GM21390 (cell line): Measurements from ENCODE around the gene CYP2W1.
"Not testable (repeated sequence)": the region's sequence is repeated elsewhere in the genome, so short reads cannot be mapped to it uniquely, and the experiment has no call there.

Experiments
- ATAC-seq: cut with Tn5 transposase; IDR thresholded peaks from one replicate; pipeline ENCODE4 v1.9.1; 2021; ENCODE audit not compliant: unreplicated experiment

Gene CYP2W1

DNA sequence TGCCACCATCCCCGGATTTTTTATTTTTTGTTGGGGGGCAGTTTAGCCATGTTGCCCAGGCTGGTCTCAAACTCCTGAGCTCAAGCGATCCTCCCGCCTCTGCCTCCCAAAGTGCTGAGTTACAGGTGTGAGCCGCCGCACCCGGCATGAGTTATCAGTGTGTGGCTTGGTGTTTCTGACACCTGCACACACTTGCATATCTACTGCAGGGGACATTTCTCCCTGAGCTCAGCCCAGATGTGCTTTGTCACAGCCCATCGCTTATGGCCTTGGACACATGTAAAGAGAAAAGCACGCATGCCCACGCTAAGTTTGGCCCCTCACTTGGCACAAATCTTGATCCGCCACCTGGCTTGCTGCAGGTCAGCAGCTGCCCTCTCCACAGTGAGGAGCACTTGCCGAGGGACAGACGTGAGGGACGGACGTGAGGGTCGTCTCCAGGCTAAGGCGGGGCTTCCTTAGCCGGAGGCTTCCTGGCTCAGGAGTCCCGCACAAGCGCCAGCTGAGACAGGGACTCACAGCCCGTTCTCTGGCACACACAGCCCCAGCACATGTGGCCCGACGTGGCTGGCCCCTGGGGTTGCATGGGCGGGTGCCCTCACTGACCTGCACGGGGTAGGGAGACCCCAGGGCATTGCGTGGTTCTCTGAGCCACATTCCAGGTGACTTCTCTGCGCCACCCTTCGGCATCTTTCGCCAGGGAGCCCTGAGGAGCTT is 11.8 kb downstream of the CYP2W1 start:
- ATAC-seq = no peak

DNA sequence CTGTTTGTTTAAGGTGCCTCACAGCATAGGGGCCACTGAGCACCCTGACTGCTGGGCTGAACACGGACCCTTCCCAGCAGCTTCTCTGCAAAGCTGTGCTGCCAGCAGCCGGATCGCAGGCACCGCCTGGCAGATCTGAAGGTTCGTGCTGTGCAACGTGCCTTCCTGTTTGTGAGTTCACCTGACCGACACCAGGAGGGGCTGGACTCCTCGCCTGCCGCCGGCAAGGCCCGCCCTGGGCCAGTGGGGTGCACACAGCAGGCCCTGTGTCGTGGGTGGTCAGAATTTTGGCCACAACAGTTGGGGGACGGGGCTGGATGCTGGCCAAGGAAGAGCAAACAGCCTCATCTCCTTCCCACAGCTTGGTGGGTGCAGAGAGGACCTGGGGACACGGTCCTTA is 12.6 kb downstream of the CYP2W1 start:
- no peak for ATAC-seq

GRCh38 chr7:996079-996872 is 13.3 kb downstream of the CYP2W1 start:
- no peak for ATAC-seq

GRCh38 chr7:997404-998395 is 14.7 kb downstream of the CYP2W1 start:
- no peak for ATAC-seq

DNA sequence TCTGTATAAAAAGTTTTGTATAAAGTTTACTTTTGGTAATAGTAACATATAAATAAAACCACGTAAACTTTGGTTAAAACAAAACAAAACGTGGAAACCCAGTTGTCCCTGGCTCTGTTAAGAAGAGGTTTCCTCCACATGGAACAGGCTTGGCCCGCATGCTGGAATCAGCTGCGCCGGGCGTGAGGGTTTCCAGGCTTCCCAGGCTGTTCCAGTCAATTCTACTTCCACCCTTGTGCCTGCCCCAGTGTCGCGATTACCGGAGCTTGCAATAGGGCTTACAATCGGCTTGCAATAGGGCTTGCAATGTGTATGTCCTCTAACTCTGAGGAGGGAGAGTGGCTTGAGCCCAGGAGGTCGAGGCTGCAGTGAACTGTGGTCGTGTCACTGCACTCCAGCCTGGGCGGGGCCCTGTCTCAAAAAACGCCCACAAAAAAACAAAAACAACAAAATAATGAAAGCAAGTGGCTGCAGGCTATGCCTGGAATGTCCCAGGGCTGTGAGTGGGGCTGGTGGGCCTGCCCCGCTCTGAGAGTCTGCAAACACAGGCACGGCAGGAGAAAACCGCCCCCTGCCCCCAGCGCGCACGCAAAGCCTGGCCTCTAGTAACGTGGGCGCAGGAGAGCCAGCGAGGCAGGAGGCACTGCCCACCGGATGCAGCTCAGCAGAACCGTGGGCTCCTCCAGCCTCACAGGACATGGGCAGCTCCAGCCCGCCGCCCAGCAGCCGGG is 16.3 kb downstream of the CYP2W1 start:
- no peak for ATAC-seq

DNA sequence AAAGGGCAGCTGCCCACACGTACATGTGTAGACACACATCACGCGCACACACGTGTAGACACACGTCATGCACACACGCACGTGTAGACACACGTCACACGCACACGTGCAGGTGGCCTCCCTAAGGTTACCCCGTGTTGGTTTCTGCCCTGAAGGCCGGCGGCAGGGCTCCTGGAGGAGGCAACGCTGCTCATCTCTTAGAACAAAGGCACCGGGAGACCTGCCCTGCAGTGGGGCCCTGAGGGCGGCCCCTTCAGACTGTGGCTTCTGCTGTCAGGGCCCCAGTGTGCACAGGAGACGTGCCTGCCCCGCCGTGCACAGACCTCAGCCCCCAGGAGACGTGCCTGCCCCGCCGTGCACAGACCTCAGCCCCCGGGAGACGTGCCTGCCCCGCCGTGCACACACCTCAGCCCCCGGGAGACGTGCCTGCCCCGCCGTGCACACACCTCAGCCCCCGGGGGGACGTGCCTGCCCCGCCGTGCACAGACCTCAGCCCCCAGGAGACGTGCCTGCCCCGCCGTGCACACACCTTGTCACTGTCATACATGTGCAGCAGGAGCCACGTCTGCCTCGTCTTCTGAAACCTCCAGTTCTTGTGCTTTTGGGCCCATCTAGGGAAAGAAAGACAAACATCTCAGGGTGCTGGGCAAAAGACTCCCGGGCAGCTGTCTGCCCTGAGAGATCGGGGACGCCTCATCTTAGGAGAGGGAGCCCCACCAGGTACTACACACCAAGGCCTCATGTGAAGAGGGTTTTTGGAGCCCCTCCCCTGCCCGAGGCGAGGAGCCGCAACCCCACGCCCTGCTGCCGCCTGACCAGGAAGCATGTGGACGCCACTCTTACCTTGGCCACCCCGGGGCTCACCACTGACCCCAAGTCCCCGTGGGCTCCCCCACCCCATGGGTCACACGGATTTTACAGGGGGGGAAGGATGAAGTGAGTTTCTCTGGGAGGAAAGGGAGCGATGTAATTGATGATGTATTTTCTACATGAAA is 17.3 kb downstream of the CYP2W1 start:
- ATAC-seq = no peak

DNA sequence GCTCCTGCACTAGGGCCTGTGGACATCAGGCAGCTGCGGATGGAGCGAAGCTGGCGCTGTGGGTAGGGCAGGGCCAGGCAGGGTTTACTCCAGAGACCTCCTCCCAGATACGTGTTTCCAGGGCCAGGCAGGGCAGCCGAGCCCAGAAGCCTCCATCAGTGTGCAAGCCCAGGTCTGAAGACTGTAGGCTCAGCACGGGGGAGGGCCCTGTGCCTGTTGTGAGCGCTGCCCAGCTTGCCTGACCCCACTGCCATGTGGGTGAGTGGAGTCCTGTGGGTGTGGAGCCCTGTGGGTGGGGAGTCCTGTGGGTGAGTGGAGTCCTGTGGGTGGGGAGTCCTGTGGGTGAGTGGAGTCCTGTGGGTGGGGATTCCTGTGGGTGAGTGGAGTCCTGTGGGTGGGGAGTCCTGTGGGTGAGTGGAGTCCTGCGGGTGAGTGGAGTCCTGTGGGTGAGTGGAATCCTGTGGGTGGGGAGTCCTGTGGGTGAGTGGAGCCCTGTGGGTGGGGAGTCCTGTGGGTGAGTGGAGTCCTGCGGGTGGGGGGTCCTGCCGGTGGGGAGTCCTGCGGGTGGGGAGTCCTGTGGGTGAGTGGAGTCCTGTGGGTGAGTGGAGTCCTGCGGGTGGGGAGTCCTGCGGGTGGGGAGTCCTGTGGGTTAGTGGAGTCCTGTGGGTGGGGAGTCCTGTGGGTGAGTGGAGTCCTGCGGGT is 18.2 kb downstream of the CYP2W1 start:
- ATAC-seq = not testable (repeated sequence)

DNA sequence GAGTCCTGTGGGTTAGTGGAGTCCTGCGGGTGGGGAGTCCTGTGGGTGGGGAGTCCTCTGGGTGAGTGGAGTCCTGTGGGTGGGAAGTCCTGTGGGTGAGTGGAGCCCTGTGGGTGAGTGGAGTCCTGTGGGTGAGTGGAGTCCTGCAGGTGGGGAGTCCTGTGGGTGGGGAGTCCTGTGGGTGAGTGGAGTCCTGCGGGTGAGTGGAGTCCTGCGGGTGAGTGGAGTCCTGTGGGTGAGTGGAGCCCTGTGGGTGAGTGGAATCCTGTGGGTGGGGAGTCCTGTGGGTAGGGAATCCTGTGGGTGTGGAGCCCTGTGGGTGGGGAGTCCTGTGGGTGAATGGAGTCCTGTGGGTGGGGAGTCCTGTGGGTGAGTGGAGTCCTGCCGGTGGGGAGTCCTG is 19.0 kb downstream of the CYP2W1 start:
- not testable (repeated sequence) for ATAC-seq

- ATAC-seq = not testable (repeated sequence)
Measured at GRCh38 chr7:1002445-1002844, 19.5 kb downstream of the CYP2W1 start.

DNA sequence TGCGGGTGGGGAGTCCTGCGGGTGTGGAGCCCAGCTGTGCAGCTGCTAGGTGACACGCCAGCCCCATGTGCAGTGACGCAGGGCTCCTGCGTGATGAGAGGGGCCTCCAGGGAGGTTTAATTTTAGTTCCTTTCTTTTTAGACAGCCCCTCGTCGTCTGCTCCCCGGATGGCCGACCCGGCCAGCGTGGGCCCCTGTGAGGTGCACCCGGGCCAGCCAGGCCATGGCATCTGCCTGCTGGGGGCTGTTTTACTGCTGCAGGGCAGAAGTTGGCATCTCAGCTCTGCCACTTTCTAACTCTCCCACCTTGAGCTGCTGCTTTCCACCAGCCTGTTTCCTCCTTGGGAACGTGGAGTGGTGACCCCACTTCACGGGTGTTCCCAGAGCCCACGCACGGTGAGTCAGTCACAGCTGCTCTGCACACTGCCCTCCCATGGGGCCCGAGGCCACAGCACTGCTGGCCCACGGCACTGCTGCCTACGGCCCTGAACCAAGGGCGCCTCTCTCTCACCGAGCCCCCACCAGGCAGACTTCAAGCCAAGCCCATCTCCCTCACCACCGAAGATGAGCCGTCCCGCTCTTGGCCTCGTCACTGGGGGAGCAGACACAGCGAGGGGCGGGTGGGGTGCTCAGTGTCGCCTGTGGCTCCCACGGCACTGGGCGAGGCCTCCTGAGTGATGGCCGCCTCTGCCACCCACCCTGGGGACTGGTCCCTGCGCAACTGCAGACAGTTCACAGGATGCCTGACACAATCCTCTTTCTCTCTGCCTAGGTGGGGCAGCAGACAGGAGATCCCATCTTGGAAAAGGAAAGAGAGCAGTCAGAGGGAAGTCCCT is 21.3 kb downstream of the CYP2W1 start:
- ATAC-seq = no peak

DNA sequence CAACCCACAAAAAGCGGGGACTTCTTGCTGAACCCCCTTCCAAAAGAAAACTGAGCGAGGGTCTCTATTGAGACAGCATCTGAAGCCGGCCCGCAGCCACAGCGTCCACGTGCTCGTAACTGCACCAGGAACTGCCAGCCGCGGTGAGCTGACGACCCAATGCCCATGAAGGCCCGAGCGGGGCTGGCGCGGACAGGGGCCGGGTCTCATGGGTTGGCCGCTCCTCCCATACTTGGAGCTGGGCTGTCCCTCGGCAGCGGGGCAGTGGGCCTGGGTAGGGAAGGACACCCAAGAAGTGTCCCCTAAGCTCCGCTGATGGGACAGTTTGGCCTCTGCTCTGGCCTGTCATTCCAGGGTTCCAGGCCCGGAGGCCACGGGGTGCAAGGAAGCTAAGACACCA is 22.3 kb downstream of the CYP2W1 start:
- no peak for ATAC-seq

- no peak for ATAC-seq
Measured at GRCh38 chr7:1007901-1008300, 24.9 kb downstream of the CYP2W1 start.

- ATAC-seq = no peak
Measured at GRCh38 chr7:1008733-1009363, 25.9 kb downstream of the CYP2W1 start.

GRCh38 chr7:1009747-1010146 is 26.8 kb downstream of the CYP2W1 start:
- ATAC-seq = no peak

- ATAC-seq = no peak
Measured at GRCh38 chr7:1010226-1010625, 27.2 kb downstream of the CYP2W1 start.

DNA sequence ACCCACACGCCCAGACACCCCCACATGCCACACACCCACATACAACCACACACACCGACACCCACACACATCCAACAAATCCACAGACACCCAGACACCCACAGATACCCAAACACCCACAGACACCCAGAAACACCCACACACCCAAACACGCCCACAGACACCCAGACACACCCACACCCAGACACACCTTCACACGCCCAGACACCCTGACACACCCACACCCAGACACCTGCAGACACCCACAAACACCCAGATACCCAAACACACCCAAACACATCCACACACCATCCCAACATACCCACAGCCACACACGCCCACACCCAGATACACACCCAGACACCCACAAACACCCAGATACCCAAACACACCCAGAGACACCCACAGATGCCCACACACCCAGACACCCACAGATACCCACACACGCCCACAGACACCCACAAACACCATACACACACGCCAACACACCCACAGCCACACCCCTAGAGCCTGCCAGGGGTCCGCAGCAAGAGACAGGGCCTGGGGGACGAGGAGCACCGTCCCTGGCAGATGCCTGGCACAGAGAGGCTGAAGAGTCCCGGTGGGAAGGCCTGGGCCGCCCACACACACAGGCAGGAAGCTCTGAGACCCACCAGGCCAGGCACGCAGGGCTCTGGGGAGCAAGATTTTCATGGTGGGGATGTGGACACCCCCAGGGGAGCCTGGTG is 28.5 kb downstream of the CYP2W1 start:
- no peak for ATAC-seq
